Hepatocyte (in vitro differentiated cells): ENCODE results near the gene PTAFR.

ENCODE experiments used
- EZH2 ChIP-seq: fragments of 200-600 bp; sonication (generic); IDR thresholded peaks from 2 replicates; pipeline ENCODE4 v1.6.1; 2016; ENCODE audit warnings: antibody characterized with exemption, mild to moderate bottlenecking, borderline replicate concordance
- TF ChIP-seq, protein P1 (sequence below): fragments of 200-600 bp; sonication (generic); IDR thresholded peaks from 2 replicates; pipeline ENCODE4 v1.5.1; 2016; ENCODE audit warnings: antibody characterized with exemption, mild to moderate bottlenecking; ENCODE audit not compliant: poor library complexity

DNA sequence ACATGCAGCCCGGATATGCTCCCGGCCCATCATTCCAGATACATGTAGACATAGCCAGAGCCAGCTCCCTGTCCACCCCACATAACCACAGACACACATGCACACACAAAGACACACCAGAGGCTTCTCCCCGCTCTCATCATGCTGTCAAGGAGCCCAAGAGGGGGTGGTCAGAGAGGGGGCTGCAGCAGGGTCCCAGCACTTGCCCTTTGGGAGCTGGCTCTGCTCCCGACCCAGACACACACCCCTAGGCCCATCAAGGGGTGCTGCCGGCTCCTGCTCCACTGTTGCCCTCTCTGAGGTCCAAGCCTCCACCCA lies 2.6 kb downstream of the PTAFR start:
- TF ChIP-seq, protein P1, sequence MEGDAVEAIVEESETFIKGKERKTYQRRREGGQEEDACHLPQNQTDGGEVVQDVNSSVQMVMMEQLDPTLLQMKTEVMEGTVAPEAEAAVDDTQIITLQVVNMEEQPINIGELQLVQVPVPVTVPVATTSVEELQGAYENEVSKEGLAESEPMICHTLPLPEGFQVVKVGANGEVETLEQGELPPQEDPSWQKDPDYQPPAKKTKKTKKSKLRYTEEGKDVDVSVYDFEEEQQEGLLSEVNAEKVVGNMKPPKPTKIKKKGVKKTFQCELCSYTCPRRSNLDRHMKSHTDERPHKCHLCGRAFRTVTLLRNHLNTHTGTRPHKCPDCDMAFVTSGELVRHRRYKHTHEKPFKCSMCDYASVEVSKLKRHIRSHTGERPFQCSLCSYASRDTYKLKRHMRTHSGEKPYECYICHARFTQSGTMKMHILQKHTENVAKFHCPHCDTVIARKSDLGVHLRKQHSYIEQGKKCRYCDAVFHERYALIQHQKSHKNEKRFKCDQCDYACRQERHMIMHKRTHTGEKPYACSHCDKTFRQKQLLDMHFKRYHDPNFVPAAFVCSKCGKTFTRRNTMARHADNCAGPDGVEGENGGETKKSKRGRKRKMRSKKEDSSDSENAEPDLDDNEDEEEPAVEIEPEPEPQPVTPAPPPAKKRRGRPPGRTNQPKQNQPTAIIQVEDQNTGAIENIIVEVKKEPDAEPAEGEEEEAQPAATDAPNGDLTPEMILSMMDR: no peak
- TF ChIP-seq EZH2: no peak
